K562 (cell line): Measurements from ENCODE around the gene CELSR1. TPM values are rescaled to one million over a fixed set of nuclear protein-coding genes. Genes with fewer than 3 reads are reported as not detected.

ENCODE experiments used
- CBX3 ChIP-seq, 2 experiments: IDR thresholded peaks; 1 replicate in 1 of 2; 2 replicates in 1 of 2; pipeline ENCODE4 v1.6.1; 2012; ENCODE audit warnings: inconsistent platforms in 2 of 2, low read length in 2 of 2, borderline replicate concordance in 1 of 2, control low read depth in 1 of 2
- HDGF ChIP-seq: fragments of 450-650 bp; IDR thresholded peaks from 2 replicates; pipeline ENCODE4 v1.6.1; 2016
- NBN ChIP-seq: fragments of 450-650 bp; IDR thresholded peaks from 2 replicates; pipeline ENCODE4 v1.6.1; 2016; ENCODE audit warnings: low read depth, mild to moderate bottlenecking
- NFYB ChIP-seq: IDR thresholded peaks from 2 replicates; pipeline ENCODE4 v1.6.1; 2011; ENCODE audit warnings: mild to moderate bottlenecking, moderate library complexity; ENCODE audit not compliant: insufficient read length; ENCODE audit errors: extremely low read depth
- NRF1 ChIP-seq, 2 experiments: fragments of 450-650 bp; IDR thresholded peaks in 1 of 2; conservative IDR thresholded peaks in 1 of 2; 2 replicates each; pipeline ENCODE4 v1.6.1; 2014; ENCODE audit warnings: mild to moderate bottlenecking in 2 of 2
- OTX1 ChIP-seq: fragments of 450-650 bp; formaldehyde crosslinking; IDR thresholded peaks from 2 replicates; pipeline ENCODE4 v1.4.0; 2022; ENCODE audit warnings: mild to moderate bottlenecking
- PHTF2 ChIP-seq: fragments of 250-450 bp; sonication (Bioruptor Pico); IDR thresholded peaks from 2 replicates; pipeline ENCODE4 v1.5.0; 2021; ENCODE audit warnings: mild to moderate bottlenecking
- SFPQ ChIP-seq: fragments of 200-400 bp; formaldehyde crosslinking; IDR thresholded peaks from 2 replicates; pipeline ENCODE4 v1.6.1; 2017; ENCODE audit warnings: mild to moderate bottlenecking, low read depth, low read length, moderate library complexity
- SPI1 ChIP-seq: IDR thresholded peaks from 2 replicates; pipeline ENCODE4 v1.6.1; 2011; ENCODE audit warnings: low read depth, low read length, control low read depth, borderline replicate concordance
- ZC3H8 ChIP-seq: fragments of 450-650 bp; IDR thresholded peaks from 2 replicates; pipeline ENCODE4 v1.6.1; 2017
- ZNF175 ChIP-seq: fragments of 200-800 bp; sonication (Bioruptor generic); IDR thresholded peaks from 2 replicates; pipeline ENCODE4 v1.6.1; 2016; ENCODE audit warnings: low read depth, mild to moderate bottlenecking, missing genetic modification characterization, missing compliant biosample characterization
- ZNF444 ChIP-seq: fragments of 250-450 bp; sonication (Bioruptor Pico); IDR thresholded peaks from 2 replicates; pipeline ENCODE4 v1.4.0; 2020; ENCODE audit warnings: mild to moderate bottlenecking, moderate library complexity
- ZNF609 ChIP-seq: sonication (generic); formaldehyde crosslinking; IDR thresholded peaks from 2 replicates; pipeline ENCODE4 v1.8.1; 2023; ENCODE audit warnings: missing genetic modification reagents, mild to moderate bottlenecking, borderline replicate concordance
- ZNF778 ChIP-seq: fragments of 450-650 bp; formaldehyde crosslinking; IDR thresholded peaks from 2 replicates; pipeline ENCODE4 v1.4.0; 2020; ENCODE audit warnings: mild to moderate bottlenecking, moderate library complexity
- polyA plus RNA-seq, 8 experiments: library from polyadenylated mRNA; depleted of rRNA in 4 of 8; stranded (reverse) in 5 of 8; unstranded in 3 of 8; fragments of >200 nt; fragmentation: Nextera tagmentation in 2 of 8; fragmentation: Illumina TruSeq in 1 of 8; extraction: Ambion mirVana in 2 of 8; extraction: Trizol in 1 of 8; gene quantifications; 2 replicates each; pipeline versions ENCODE4 v1.2.1 to v1.2.3, GENCODE V29; 2011 to 2014; ENCODE audit warnings: inconsistent platforms in 1 of 8, missing spikeins in 1 of 8
- total RNA-seq, 7 experiments: library from RNA; depleted of rRNA in 6 of 7; stranded (reverse); fragments of >200 nt in 6 of 7; fragmentation: Illumina TruSeq in 2 of 7; extraction: Trizol in 2 of 7; gene quantifications; 2 replicates each; pipeline versions ENCODE4 v1.2.1 to v1.2.3, GENCODE V29; 2011 to 2021; ENCODE audit warnings: low replicate concordance in 1 of 7
- TF ChIP-seq, protein P1 (sequence below): IDR thresholded peaks from 2 replicates; pipeline ENCODE4 v1.6.1; 2016; ENCODE audit warnings: missing genetic modification characterization, missing compliant biosample characterization
- TF ChIP-seq, protein P2 (sequence below), 3 experiments: IDR thresholded peaks in 2 of 3; conservative IDR thresholded peaks in 1 of 3; 2 replicates each; pipeline ENCODE4 v1.5.1; 2011 to 2012; ENCODE audit warnings: low read length in 3 of 3, mild to moderate bottlenecking in 3 of 3, control low read depth in 2 of 3, improper control_type of control experiment in 1 of 3, inconsistent platforms in 1 of 3, low read depth in 1 of 3, mixed read lengths in 1 of 3, moderate library complexity in 1 of 3; ENCODE audit not compliant: insufficient read depth in 2 of 3

Gene CELSR1
- total and polyA plus RNA-seq, 9 of the 15 experiments (the other 6 are each of a cell fraction or from before 2014, with no cell fraction given): under 0.01 to 0.09 TPM; not detected in 7

DNA sequence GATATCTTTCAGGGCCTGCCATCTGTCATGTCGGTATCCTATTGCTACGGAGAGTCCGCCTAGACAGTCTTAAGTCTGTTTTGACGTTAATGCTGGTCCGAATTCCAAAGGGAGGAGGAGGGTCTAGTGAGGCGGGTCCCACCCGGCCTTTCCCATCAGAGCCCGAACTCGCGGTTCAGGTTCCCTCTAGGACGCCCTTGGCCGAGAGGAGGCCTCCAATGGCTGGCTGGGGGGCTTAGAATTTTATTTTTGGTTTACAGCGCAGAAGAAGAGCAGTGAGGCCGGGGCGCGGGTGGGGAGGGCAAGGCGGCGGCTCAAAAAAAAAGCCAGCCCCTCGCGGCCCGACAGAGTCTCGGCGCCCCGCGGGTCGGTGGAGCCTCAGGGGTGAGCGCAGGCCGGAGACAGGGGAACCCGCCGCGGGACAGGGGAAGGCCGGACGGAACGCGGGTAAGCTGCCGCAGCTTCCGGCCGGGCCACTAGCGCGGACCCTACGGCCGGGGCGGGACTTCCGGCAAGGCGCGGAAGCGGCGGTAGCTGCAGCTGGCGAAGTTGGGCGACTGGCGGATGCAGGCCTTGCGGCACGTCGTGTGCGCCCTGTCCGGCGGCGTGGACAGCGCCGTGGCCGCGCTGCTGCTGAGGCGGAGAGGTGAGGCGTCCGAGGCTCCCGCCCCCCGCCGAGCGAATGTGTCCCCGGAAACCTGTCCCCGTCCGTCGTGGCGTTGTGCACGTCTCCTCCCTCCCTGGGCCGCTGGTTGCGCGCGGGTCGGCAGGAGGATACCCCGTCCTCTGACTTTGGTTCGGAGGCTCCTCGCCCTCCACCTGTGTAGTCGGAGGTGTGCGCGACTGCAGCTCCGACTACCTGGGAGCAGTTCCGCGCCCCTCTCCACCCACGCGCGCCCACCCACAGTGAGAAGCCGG, 202.0 kb downstream of the CELSR1 start, which contains the start of gene TRMU (continued):
- TF ChIP-seq, protein P1, sequence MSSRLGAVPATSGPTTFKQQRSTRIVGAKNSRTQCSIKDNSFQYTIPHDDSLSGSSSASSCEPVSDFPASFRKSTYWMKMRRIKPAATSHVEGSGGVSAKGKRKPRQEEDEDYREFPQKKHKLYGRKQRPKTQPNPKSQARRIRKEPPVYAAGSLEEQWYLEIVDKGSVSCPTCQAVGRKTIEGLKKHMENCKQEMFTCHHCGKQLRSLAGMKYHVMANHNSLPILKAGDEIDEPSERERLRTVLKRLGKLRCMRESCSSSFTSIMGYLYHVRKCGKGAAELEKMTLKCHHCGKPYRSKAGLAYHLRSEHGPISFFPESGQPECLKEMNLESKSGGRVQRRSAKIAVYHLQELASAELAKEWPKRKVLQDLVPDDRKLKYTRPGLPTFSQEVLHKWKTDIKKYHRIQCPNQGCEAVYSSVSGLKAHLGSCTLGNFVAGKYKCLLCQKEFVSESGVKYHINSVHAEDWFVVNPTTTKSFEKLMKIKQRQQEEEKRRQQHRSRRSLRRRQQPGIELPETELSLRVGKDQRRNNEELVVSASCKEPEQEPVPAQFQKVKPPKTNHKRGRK (tag): no peak
- TF ChIP-seq ZNF609 (CRISPR knock-in tag) (no peak), SFPQ (no peak), NRF1 (conservative IDR thresholded peaks at IDR 0.05 in 1 of 2, IDR thresholded peaks at IDR 0.05 in 1 of 2) (no peak; a peak in 1 of 4 replicates), NFYB (no peak), ZC3H8 (no peak), ZNF175 (CRISPR knock-in tag) (no peak), ZNF778 (CRISPR knock-in tag) (no peak), HDGF (no peak), OTX1 (CRISPR knock-in tag) (no peak), CBX3 (IDR thresholded peaks at IDR 0.05; ENCODE audit: borderline replicate concordance in 1 of 2, low read length in 2 of 2) (no peak), PHTF2 (CRISPR knock-in tag) (no peak), NBN (no peak), SPI1 (no peak), ZNF444 (CRISPR knock-in tag) (no peak)
- TF ChIP-seq, protein P2, sequence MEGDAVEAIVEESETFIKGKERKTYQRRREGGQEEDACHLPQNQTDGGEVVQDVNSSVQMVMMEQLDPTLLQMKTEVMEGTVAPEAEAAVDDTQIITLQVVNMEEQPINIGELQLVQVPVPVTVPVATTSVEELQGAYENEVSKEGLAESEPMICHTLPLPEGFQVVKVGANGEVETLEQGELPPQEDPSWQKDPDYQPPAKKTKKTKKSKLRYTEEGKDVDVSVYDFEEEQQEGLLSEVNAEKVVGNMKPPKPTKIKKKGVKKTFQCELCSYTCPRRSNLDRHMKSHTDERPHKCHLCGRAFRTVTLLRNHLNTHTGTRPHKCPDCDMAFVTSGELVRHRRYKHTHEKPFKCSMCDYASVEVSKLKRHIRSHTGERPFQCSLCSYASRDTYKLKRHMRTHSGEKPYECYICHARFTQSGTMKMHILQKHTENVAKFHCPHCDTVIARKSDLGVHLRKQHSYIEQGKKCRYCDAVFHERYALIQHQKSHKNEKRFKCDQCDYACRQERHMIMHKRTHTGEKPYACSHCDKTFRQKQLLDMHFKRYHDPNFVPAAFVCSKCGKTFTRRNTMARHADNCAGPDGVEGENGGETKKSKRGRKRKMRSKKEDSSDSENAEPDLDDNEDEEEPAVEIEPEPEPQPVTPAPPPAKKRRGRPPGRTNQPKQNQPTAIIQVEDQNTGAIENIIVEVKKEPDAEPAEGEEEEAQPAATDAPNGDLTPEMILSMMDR (IDR thresholded peaks at IDR 0.05 in 2 of 3, conservative IDR thresholded peaks at IDR 0.05 in 1 of 3; ENCODE audit: insufficient read depth in 2 of 3, low read depth in 1 of 3, low read length in 3 of 3): no peak
